Hepatocyte (in vitro differentiated cells): ENCODE results near the gene MB21D2. TPM values are rescaled to one million over a fixed set of nuclear protein-coding genes. Genes with fewer than 3 reads are reported as not detected.

ENCODE experiments used
- DNase-seq: peaks from one replicate; pipeline ENCODE4 v3.0.0-alpha.2; 2016; ENCODE audit warnings: low spot score
- H2AFZ ChIP-seq: fragments of 200-600 bp; sonication (generic); 2 replicates; pipeline ENCODE4 v1.6.0; 2016; ENCODE audit warnings: antibody characterized with exemption, mild to moderate bottlenecking
- H3K27ac ChIP-seq: fragments of 200-600 bp; sonication (generic); 2 replicates; pipeline ENCODE4 v1.5.1; 2016; ENCODE audit warnings: mild to moderate bottlenecking
- H3K27me3 ChIP-seq: fragments of 200-600 bp; sonication (generic); 2 replicates; pipeline ENCODE4 v1.6.1; 2016
- H3K36me3 ChIP-seq: fragments of 200-600 bp; sonication (generic); replicated peaks from 2 replicates; pipeline ENCODE4 v1.5.1; 2016; ENCODE audit warnings: low read depth; ENCODE audit not compliant: insufficient read depth
- H3K4me1 ChIP-seq: fragments of 200-600 bp; sonication (generic); 2 replicates; pipeline ENCODE4 v1.5.1; 2016; ENCODE audit warnings: mild to moderate bottlenecking, moderate library complexity; ENCODE audit not compliant: insufficient read depth
- H3K4me2 ChIP-seq: fragments of 200-600 bp; sonication (generic); 2 replicates; pipeline ENCODE4 v1.6.0; 2016
- H3K4me3 ChIP-seq: fragments of 200-600 bp; sonication (generic); 2 replicates; pipeline ENCODE4 v1.5.1; 2016; ENCODE audit warnings: mild to moderate bottlenecking
- H3K79me2 ChIP-seq: fragments of 200-600 bp; sonication (generic); 2 replicates; pipeline ENCODE4 v1.6.0; 2017; ENCODE audit warnings: mild to moderate bottlenecking
- H3K9me2 ChIP-seq: fragments of 200-600 bp; sonication (generic); replicated peaks from 2 replicates; pipeline ENCODE4 v1.6.0; 2017; ENCODE audit warnings: mild to moderate bottlenecking; ENCODE audit not compliant: insufficient read depth
- H3K9me3 ChIP-seq: fragments of 200-600 bp; sonication (generic); 2 replicates; pipeline ENCODE4 v1.5.1; 2016; ENCODE audit warnings: low read depth, mild to moderate bottlenecking
- H4K20me1 ChIP-seq: fragments of 200-600 bp; sonication (generic); 2 replicates; pipeline ENCODE4 v1.6.0; 2016; ENCODE audit warnings: mild to moderate bottlenecking; ENCODE audit not compliant: insufficient read depth, poor library complexity, severe bottlenecking
- CTCF ChIP-seq: fragments of 200-600 bp; sonication (generic); IDR thresholded peaks from 2 replicates; pipeline ENCODE4 v1.5.1; 2016; ENCODE audit warnings: antibody characterized with exemption, mild to moderate bottlenecking; ENCODE audit not compliant: poor library complexity
- EZH2 ChIP-seq: fragments of 200-600 bp; sonication (generic); IDR thresholded peaks from 2 replicates; pipeline ENCODE4 v1.6.1; 2016; ENCODE audit warnings: antibody characterized with exemption, mild to moderate bottlenecking, borderline replicate concordance
- EZH2phosphoT487 ChIP-seq: fragments of 200-600 bp; sonication (generic); IDR thresholded peaks from one replicate; pipeline ENCODE4 v1.6.1; 2018; ENCODE audit warnings: antibody characterized with exemption, mild to moderate bottlenecking, low read depth, moderate library complexity; ENCODE audit not compliant: unreplicated experiment, severe bottlenecking
- WGBS: methylation state at CpG from one replicate; pipeline ENCODE4 v1.1.6; 2016; ENCODE audit warnings: low lambda C conversion rate; ENCODE audit errors: missing lambda C conversion rate; 5-methylcytosine and 5-hydroxymethylcytosine counted together
- polyA plus RNA-seq: library from polyadenylated mRNA; unstranded; fragments of >200 nt; fragmentation: Nextera tagmentation; extraction: Ambion mirVana; gene quantifications from 2 replicates; pipeline ENCODE4 v1.2.1, GENCODE V29; 2016
- total RNA-seq: library from RNA; depleted of rRNA; stranded (reverse); fragments of >200 nt; gene quantifications from 2 replicates; pipeline ENCODE4 v1.2.3, GENCODE V29; 2014

Gene MB21D2
- total and polyA plus RNA-seq, 2 experiments from 2014 or later: 9.1 to 22.1 TPM

GRCh38 chr3:192747145-192747544 lies 170.5 kb downstream of the MB21D2 start:
- Histone ChIP-seq H3K79me2 (no peaks in the 10 kb centered on the region), H2AFZ (no peak overlapping the region), H3K4me3 (no peak overlapping the region), H3K4me1 (no peaks in the 10 kb centered on the region), H4K20me1 (no peaks in the 10 kb centered on the region), H3K27me3 (no peaks in the 10 kb centered on the region), H3K9me3 (no peaks in the 10 kb centered on the region), H3K27ac (no peak overlapping the region), H3K4me2 (no peak overlapping the region), H3K9me2 (no peaks in the 10 kb centered on the region), H3K36me3 (no peaks in the 10 kb centered on the region)
- WGBS: 63% methylated on average over 1 of the region's 1 CpG
- DNase-seq: no peak
- TF ChIP-seq EZH2phosphoT487 (no peak), CTCF (no peak), EZH2 (no peak)

Other genes starting within 250 kb of the MB21D2 start
- 2.1 and 4.9 TPM in 2 replicates for gene FGF12, start 190.3 kb downstream of the MB21D2 start, total RNA-seq
- gene FGF12, start 190.3 kb downstream of the MB21D2 start, polyA plus RNA-seq: 1.6 and 2.1 TPM in 2 replicates